ENCODE measurements around the gene RBP7.

Gene RBP7

DNA sequence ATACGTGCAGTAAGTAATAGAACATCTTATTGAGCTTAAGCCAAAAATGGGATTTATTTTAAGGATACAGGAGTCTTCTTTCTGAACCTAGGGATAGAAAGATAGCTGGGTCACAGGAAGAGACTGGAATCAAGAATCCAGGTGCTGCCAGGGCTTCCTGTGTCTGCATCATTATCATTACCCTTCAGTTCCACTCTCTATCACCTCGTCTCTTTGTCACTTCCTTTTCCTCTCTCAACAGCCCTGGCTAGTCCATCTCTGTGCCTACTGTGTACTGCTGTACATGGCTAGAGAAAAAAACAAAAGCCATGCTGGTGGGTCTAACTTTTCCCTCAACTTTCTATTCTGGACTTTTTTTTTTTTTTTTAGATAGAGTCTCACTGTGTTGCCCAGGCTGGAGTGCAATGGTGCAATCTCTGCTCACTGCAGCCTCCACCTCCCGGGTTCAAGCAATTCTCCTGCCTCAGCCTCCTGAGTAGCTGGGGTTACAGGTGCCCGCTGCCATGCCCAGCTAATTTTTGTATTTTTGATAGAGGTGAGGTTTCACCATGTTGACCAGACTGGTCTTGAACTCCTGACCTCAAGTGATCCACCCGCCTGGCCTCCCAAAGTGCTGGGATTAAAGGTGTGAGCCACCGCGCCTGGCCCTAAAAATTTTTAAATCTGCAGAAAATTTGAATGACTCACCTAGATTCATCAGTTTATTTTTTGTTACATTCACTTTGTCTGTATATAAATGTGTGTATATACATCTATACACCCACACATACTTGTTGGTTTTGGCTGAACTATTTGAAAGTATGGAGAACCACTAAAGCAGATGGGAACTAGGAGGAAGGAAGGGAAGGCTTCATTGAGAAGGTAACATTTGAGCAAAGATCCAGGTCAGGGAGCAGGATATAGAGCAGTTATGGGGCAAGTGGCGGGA lies 67.7 kb downstream of the RBP7 start:
- Histone ChIP-seq H3K79me2 (ENCODE audit: insufficient read depth, low read length) (peaks cover 38% of the 10 kb centered on the region; the same call in 1 of the 2 replicates), H3K4me1 (ENCODE audit: insufficient read depth, low read length, poor library complexity, severe bottlenecking) (peaks cover 24% of the 10 kb centered on the region), H4K20me1 (ENCODE audit: insufficient read depth, low read length, poor library complexity, severe bottlenecking) (no peaks in the 10 kb centered on the region), H3K9me3 (ENCODE audit: insufficient read depth, low read depth, low read length) (no peaks in the 10 kb centered on the region), H2AFZ (ENCODE audit: low read length) (no peak overlapping the region), H3K9me2 (replicated peaks; ENCODE audit: low read depth, low read length) (no peaks in the 10 kb centered on the region), H3K36me3 (ENCODE audit: insufficient read depth, low read length) (no peaks in the 10 kb centered on the region), H3K4me3 (ENCODE audit: low read length, poor library complexity, severe bottlenecking) (peak overlapping the region; percentile 6), H3K4me2 (ENCODE audit: low read depth, low read length, poor library complexity, severe bottlenecking) (peak overlapping the region; percentile 44), H3K9ac (ENCODE audit: low read depth, low read length, poor library complexity, severe bottlenecking) (no peak overlapping the region), H3F3A (ENCODE audit: low read depth) (no peaks in the 10 kb centered on the region), H3K27me3 (ENCODE audit: insufficient read depth, low read length, poor library complexity, severe bottlenecking) (no peaks in the 10 kb centered on the region)
- TF ChIP-seq EZH2phosphoT487 (IDR thresholded peaks at IDR 0.05; ENCODE audit: borderline replicate concordance): no peak
- TF ChIP-seq, protein P1, sequence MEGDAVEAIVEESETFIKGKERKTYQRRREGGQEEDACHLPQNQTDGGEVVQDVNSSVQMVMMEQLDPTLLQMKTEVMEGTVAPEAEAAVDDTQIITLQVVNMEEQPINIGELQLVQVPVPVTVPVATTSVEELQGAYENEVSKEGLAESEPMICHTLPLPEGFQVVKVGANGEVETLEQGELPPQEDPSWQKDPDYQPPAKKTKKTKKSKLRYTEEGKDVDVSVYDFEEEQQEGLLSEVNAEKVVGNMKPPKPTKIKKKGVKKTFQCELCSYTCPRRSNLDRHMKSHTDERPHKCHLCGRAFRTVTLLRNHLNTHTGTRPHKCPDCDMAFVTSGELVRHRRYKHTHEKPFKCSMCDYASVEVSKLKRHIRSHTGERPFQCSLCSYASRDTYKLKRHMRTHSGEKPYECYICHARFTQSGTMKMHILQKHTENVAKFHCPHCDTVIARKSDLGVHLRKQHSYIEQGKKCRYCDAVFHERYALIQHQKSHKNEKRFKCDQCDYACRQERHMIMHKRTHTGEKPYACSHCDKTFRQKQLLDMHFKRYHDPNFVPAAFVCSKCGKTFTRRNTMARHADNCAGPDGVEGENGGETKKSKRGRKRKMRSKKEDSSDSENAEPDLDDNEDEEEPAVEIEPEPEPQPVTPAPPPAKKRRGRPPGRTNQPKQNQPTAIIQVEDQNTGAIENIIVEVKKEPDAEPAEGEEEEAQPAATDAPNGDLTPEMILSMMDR (conservative IDR thresholded peaks at IDR 0.05; ENCODE audit: low read length): no peak

DNA sequence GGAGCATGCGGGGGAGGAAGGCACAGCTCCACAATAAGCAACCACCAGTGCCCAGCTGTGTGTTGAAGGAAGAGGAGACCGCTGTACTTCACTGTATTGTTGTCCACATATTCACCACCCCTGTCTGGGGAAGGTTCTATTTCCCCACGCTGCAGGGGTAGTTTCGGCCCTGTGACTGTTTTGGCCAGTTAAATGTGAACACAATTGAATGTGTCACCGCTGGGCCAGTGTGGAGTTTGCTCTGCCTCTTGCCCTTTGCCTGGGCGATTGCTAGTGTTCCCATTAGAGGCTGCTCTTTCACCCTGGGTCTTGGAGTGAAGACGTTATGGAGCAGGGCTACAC lies 68.3 kb downstream of the RBP7 start:
- peaks cover 24% of the 10 kb centered on the region for H3K4me1 ChIP-seq (ENCODE audit: insufficient read depth, low read length, poor library complexity, severe bottlenecking)
- no peak for TF ChIP-seq EZH2phosphoT487 (IDR thresholded peaks at IDR 0.05; ENCODE audit: borderline replicate concordance)
- TF ChIP-seq, protein P1 (conservative IDR thresholded peaks at IDR 0.05; ENCODE audit: low read length): no peak
- no peaks in the 10 kb centered on the region for H4K20me1 ChIP-seq (ENCODE audit: insufficient read depth, low read length, poor library complexity, severe bottlenecking)
- H3K4me3 ChIP-seq (ENCODE audit: low read length, poor library complexity, severe bottlenecking): no peak overlapping the region
- no peaks in the 10 kb centered on the region for H3K9me3 ChIP-seq (ENCODE audit: insufficient read depth, low read depth, low read length)
- no peaks in the 10 kb centered on the region for H3K27me3 ChIP-seq (ENCODE audit: insufficient read depth, low read length, poor library complexity, severe bottlenecking)
- H3K79me2 ChIP-seq (ENCODE audit: insufficient read depth, low read length): peaks cover 35% of the 10 kb centered on the region; the same call in 1 of the 2 replicates
- no peaks in the 10 kb centered on the region for H3K9me2 ChIP-seq (replicated peaks; ENCODE audit: low read depth, low read length)
- H3F3A ChIP-seq (ENCODE audit: low read depth): no peaks in the 10 kb centered on the region
- H2AFZ ChIP-seq (ENCODE audit: low read length): no peak overlapping the region
- peak overlapping the region; percentile 14 for H3K4me2 ChIP-seq (ENCODE audit: low read depth, low read length, poor library complexity, severe bottlenecking)
- no peaks in the 10 kb centered on the region for H3K36me3 ChIP-seq (ENCODE audit: insufficient read depth, low read length)
- H3K9ac ChIP-seq (ENCODE audit: low read depth, low read length, poor library complexity, severe bottlenecking): no peak overlapping the region

Data from Loucy (cell line).